B cell (primary cell): ENCODE data around the gene MPHOSPH6. TPM values are rescaled to one million over a fixed set of nuclear protein-coding genes. Genes with fewer than 3 reads are reported as not detected.

ENCODE experiments used
- ATAC-seq: fragments of 200-7000 bp; cut with Tn5 transposase; one replicate; pipeline ENCODE4 v1.10.0; 2021; ENCODE audit warnings: low read depth, mild to moderate bottlenecking, moderate number of reproducible peaks, moderate library complexity
- CTCF ChIA-PET: fragments of 350-600 bp; sonication (Branson Sonifier 250); formaldehyde crosslinking; loops from one replicate; lab custom pipeline; 2021; ENCODE audit warnings: antibody characterized with exemption, inconsistent platforms; lab: Charles Lee
- POLR2A ChIA-PET: fragments of 350-600 bp; sonication (Branson Sonifier 250); formaldehyde crosslinking; loops from one replicate; lab custom pipeline; 2021; ENCODE audit warnings: antibody characterized with exemption; lab: Charles Lee
- DNase-seq: peaks from one replicate; pipeline ENCODE4 v3.0.0; 2013
- H2AFZ ChIP-seq: 2 replicates; pipeline ENCODE4 v1.6.1; 2012; ENCODE audit warnings: mild to moderate bottlenecking, low read depth, low read length; ENCODE audit not compliant: insufficient read depth, poor library complexity, severe bottlenecking
- H3K27ac ChIP-seq, 2 donors: 1 replicate in 1 of 2; 2 replicates in 1 of 2; pipeline ENCODE4 v1.5.1; 2012 to 2013; ENCODE audit warnings: low read length in 2 of 2, mild to moderate bottlenecking in 2 of 2, moderate library complexity in 1 of 2
- H3K27me3 ChIP-seq, 4 experiments: fragments of 200-600 bp in 1 of 4; sonication (generic) in 1 of 4; replicated peaks in 1 of 4; 1 replicate in 2 of 4; 2 replicates in 2 of 4; pipeline versions ENCODE4 v1.6.1 to v1.7.0; 2013 to 2016; ENCODE audit warnings: low read length in 3 of 4, mild to moderate bottlenecking in 2 of 4, mixed read lengths in 1 of 4, moderate library complexity in 1 of 4; ENCODE audit not compliant: insufficient read depth in 4 of 4, control insufficient read depth in 3 of 4; ENCODE audit errors: control extremely low read depth in 1 of 4
- H3K36me3 ChIP-seq, 2 experiments: replicated peaks in 1 of 2; 1 replicate in 1 of 2; 2 replicates in 1 of 2; pipeline versions ENCODE4 v1.6.1 to v1.7.1; 2013; ENCODE audit warnings: low read length in 1 of 2; ENCODE audit not compliant: insufficient read depth in 2 of 2, control insufficient read depth in 1 of 2; ENCODE audit errors: control extremely low read depth in 1 of 2, extremely low read depth in 1 of 2
- H3K4me1 ChIP-seq, 2 donors: fragments of 200-600 bp in 1 of 2; sonication (generic) in 1 of 2; 1 replicate in 1 of 2; 2 replicates in 1 of 2; pipeline versions ENCODE4 v1.5.1 to v1.6.1; 2013 to 2017; ENCODE audit warnings: low read length in 2 of 2; ENCODE audit not compliant: control insufficient read depth in 2 of 2, insufficient read depth in 2 of 2
- H3K4me2 ChIP-seq: replicated peaks from 2 replicates; pipeline ENCODE3; 2012; ENCODE audit warnings: mild to moderate bottlenecking, low read depth, low read length; ENCODE audit not compliant: poor library complexity, severe bottlenecking
- H3K4me3 ChIP-seq, 5 experiments: fragments of 200-600 bp in 1 of 5; sonication (generic) in 1 of 5; 1 replicate in 3 of 5; 2 replicates in 2 of 5; pipeline versions ENCODE4 v1.5.1 to v1.7.0; 2011 to 2016; ENCODE audit warnings: low read length in 4 of 5, mild to moderate bottlenecking in 4 of 5, low read depth in 2 of 5, control low read depth in 1 of 5, moderate library complexity in 1 of 5; ENCODE audit not compliant: insufficient read depth in 1 of 5; ENCODE audit errors: control extremely low read depth in 1 of 5, extremely low read depth in 1 of 5
- H3K79me2 ChIP-seq: fragments of 200-600 bp; sonication (generic); one replicate; pipeline ENCODE4 v1.6.0; 2016; ENCODE audit warnings: low read length; ENCODE audit not compliant: control insufficient read depth, insufficient read depth
- H3K9ac ChIP-seq: fragments of 200-600 bp; sonication (generic); 2 replicates; pipeline ENCODE4 v1.6.1; 2017; ENCODE audit warnings: mild to moderate bottlenecking, low read length, moderate library complexity
- H3K9me3 ChIP-seq, 3 donors: one replicate each; pipeline versions ENCODE4 v1.6.1 to v1.7.1; 2013; ENCODE audit warnings: low read length in 2 of 3; ENCODE audit not compliant: control insufficient read depth in 2 of 3, insufficient read depth in 1 of 3; ENCODE audit errors: control extremely low read depth in 1 of 3
- H4K20me1 ChIP-seq: 2 replicates; pipeline ENCODE4 v1.6.0; 2012; ENCODE audit warnings: mild to moderate bottlenecking, low read length; ENCODE audit not compliant: insufficient read depth, control insufficient read depth, poor library complexity, severe bottlenecking
- H3K27ac Mint-ChIP-seq: one replicate; pipeline ENCODE4 v1.8.0; 2021; ENCODE audit warnings: mixed read lengths
- H3K27me3 Mint-ChIP-seq: one replicate; pipeline ENCODE4 v1.8.0; 2021; ENCODE audit warnings: mixed read lengths
- H3K4me1 Mint-ChIP-seq: one replicate; pipeline ENCODE4 v1.8.0; 2021; ENCODE audit warnings: mixed read lengths
- H3K4me3 Mint-ChIP-seq: one replicate; pipeline ENCODE4 v1.8.0; 2021; ENCODE audit warnings: mixed read lengths
- H3K9me3 Mint-ChIP-seq: one replicate; pipeline ENCODE4 v1.8.0; 2022; ENCODE audit warnings: mixed read lengths; ENCODE audit not compliant: insufficient read depth
- CTCF ChIP-seq: fragments of 200-600 bp; IDR thresholded peaks from one replicate; pipeline ENCODE4 v1.8.0; 2022; ENCODE audit warnings: antibody characterized with exemption, mild to moderate bottlenecking
- EZH2 ChIP-seq: IDR thresholded peaks from 2 replicates; pipeline ENCODE4 v1.6.1; 2012; ENCODE audit warnings: borderline replicate concordance, low read depth, mild to moderate bottlenecking, moderate library complexity, low read length; ENCODE audit not compliant: insufficient read depth, poor library complexity, severe bottlenecking
- whole genome bisulfite sequencing: methylation state at CpG from one replicate; pipeline ENCODE4 v1.1.5; 2013; ENCODE audit warnings: missing lambda C conversion rate; ENCODE audit not compliant: insufficient coverage; 5-methylcytosine and 5-hydroxymethylcytosine counted together
- intact Hi-C: fragments of 100-400 bp; cut with micrococcal nuclease; formaldehyde crosslinking; loops from one replicate; pipeline ENCODE4 v1.10.0; 2022
- polyA plus RNA-seq: library from polyadenylated mRNA; depleted of rRNA; stranded (reverse); fragments of >200 nt; gene quantifications from 2 replicates; pipeline ENCODE4 v1.2.3, GENCODE V29; 2012
- total RNA-seq, 2 donors: library from RNA; stranded (reverse); fragments of 120-200 nt in 1 of 2; gene quantifications; 1 replicate in 1 of 2; 2 replicates in 1 of 2; pipeline versions ENCODE4 v1.2.3 to v1.2.4, GENCODE V29; 2013 to 2022

The MPHOSPH6 gene
- total and polyA plus RNA-seq, 2 donors (not counting 1 experiment from before 2014, with no cell fraction given), result 4.6 to 20.4 TPM

DNA sequence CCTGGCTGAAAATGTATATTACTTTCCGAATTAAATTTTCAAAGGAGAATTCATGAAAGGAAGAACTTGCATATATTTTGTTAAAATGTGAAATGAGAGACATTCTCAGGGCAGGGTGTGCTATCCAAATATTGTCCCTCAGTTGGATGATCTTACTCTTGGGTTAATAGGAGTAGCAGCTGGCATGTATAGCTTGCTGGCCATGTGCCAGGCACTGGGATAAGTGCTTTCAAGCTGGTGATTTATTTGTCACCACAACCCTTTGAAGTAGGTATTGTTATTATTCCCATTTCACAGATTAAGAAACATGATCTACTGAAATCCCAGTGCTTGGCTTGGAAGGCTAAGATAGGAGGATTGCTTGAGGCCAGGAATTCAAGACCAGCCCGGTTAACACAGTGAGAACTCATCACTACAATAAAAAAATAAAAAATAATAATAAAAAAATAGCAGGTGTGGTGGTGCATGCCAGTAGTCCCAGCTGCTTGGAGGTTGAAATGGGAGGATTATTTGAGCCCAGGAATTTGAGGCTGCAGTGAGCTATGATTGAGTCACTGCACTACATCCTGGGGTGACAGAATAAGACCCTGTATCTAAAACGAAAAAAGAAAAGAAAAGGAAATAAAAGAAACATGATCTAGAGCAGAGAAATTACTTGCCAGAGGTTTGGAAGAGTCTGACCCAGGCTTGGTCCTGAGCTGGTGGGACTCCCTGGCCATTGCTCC lies 11.6 kb upstream of the MPHOSPH6 start:
- Histone ChIP-seq H3K27me3 (peaks cover 0 to 16% (median 6%) of the 10 kb centered on the region in 4 experiments), H3K4me2 (no peak overlapping the region), H3K9me3 (no peaks in the 10 kb centered on the region), H3K9ac (no peak overlapping the region), H3K4me3 (no peak overlapping the region), H3K27ac (no peak overlapping the region), H4K20me1 (no peaks in the 10 kb centered on the region), H2AFZ (no peak overlapping the region), H3K4me1 (no peaks in the 10 kb centered on the region), H3K79me2 (no peaks in the 10 kb centered on the region), H3K36me3 (no peaks in the 10 kb centered on the region)
- TF ChIP-seq CTCF, result no peak
- TF ChIP-seq EZH2, result no peak
- ChIA-PET POLR2A (no interaction called here), CTCF (no interaction called here)
- 95% methylated on average over 2 of the region's 3 CpGs for WGBS
- Mint-ChIP-seq H3K4me3 (no peak overlapping the region), H3K27me3 (peaks cover 45% of the 10 kb centered on the region), H3K4me1 (no peaks in the 10 kb centered on the region), H3K9me3 (no peaks in the 10 kb centered on the region), H3K27ac (no peak overlapping the region)
- no peak for DNase-seq
- ATAC-seq, result no peak
- intact Hi-C loops, result no loop called here

GRCh38 chr16:82178352-82178751 lies 8.3 kb upstream of the MPHOSPH6 start:
- ATAC-seq (no peak), DNase-seq (no peak)
- CTCF ChIA-PET, result no interaction called here
- Histone ChIP-seq H2AFZ (no peak overlapping the region), H3K4me2 (no peak overlapping the region), H3K27me3 (peaks cover 0 to 23% (median 9%) of the 10 kb centered on the region in 4 experiments), H3K4me3 (no peak overlapping the region), H3K4me1 (no peaks in the 10 kb centered on the region), H3K27ac (no peak overlapping the region), H3K9ac (no peak overlapping the region), H4K20me1 (no peaks in the 10 kb centered on the region), H3K36me3 (no peaks in the 10 kb centered on the region), H3K79me2 (no peaks in the 10 kb centered on the region), H3K9me3 (no peaks in the 10 kb centered on the region)
- H3K4me1 Mint-ChIP-seq, result no peaks in the 10 kb centered on the region
- WGBS, result no CpG with 5 or more reads among the region's 2 CpGs
- H3K27ac Mint-ChIP-seq, result no peak overlapping the region
- POLR2A ChIA-PET, result no interaction called here
- TF ChIP-seq EZH2 (no peak), CTCF (no peak)
- H3K27me3 Mint-ChIP-seq, result peaks cover 50% of the 10 kb centered on the region
- intact Hi-C loops, result no loop called here
- H3K4me3 Mint-ChIP-seq, result no peak overlapping the region
- no peaks in the 10 kb centered on the region for H3K9me3 Mint-ChIP-seq
